COLO829 (cell line): ENCODE results near the gene RPL27A.

Experiments
- DNase-seq: peaks from one replicate; pipeline ENCODE4 v3.0.0; 2012; ENCODE audit warnings: low spot score

Gene RPL27A

GRCh38 chr11:8674859-8675258 is 7.7 kb upstream of the RPL27A start:
- DNase-seq: no peak

- DNase-seq: no peak
Observed at GRCh38 chr11:8676458-8676857, 6.1 kb upstream of the RPL27A start.

- no peak for DNase-seq
Observed at GRCh38 chr11:8679006-8679405, 3.6 kb upstream of the RPL27A start.

GRCh38 chr11:8681837-8682302 is 722 bp upstream of the RPL27A start:
- DNase-seq: no peak

GRCh38 chr11:8683115-8683807 is 669 bp downstream of the RPL27A start:
- no peak for DNase-seq

- DNase-seq: no peak
Observed at GRCh38 chr11:8684600-8685290, 2.2 kb downstream of the RPL27A start.

GRCh38 chr11:8685306-8685705 is 2.7 kb downstream of the RPL27A start:
- DNase-seq: no peak

- no peak for DNase-seq
Observed at GRCh38 chr11:8685820-8686219, 3.2 kb downstream of the RPL27A start.

- DNase-seq: no peak
Observed at GRCh38 chr11:8686325-8686724, 3.7 kb downstream of the RPL27A start.

GRCh38 chr11:8688414-8689362 is 6.1 kb downstream of the RPL27A start:
- DNase-seq: peak; percentile 95

GRCh38 chr11:8689726-8690255 is 7.2 kb downstream of the RPL27A start:
- no peak for DNase-seq

- DNase-seq: no peak
Observed at GRCh38 chr11:8690374-8691342, 8.1 kb downstream of the RPL27A start.

GRCh38 chr11:8691601-8692000 is 9.0 kb downstream of the RPL27A start:
- no peak for DNase-seq

GRCh38 chr11:8692417-8692816 is 9.8 kb downstream of the RPL27A start:
- no peak for DNase-seq

- DNase-seq: no peak
Observed at GRCh38 chr11:8693010-8693551, 10.5 kb downstream of the RPL27A start.

- DNase-seq: no peak
Observed at GRCh38 chr11:8693555-8693954, 11.0 kb downstream of the RPL27A start.

GRCh38 chr11:8694137-8694536 is 11.5 kb downstream of the RPL27A start:
- no peak for DNase-seq

- DNase-seq: no peak
Observed at GRCh38 chr11:8697054-8697453, 14.5 kb downstream of the RPL27A start.

- DNase-seq: no peak
Observed at GRCh38 chr11:8698379-8698851, 15.8 kb downstream of the RPL27A start.

- DNase-seq: no peak
Observed at GRCh38 chr11:8698917-8699441, 16.4 kb downstream of the RPL27A start.
